GM18520 (cell line): ENCODE results near the gene FDX1.
"Not testable (repeated sequence)": the region's sequence is repeated elsewhere in the genome, so short reads cannot be mapped to it uniquely, and the experiment has no call there.

Source experiments
- ATAC-seq: cut with Tn5 transposase; IDR thresholded peaks from one replicate; pipeline ENCODE4 v1.9.1; 2021; ENCODE audit not compliant: unreplicated experiment

Gene FDX1

GRCh38 chr11:110429731-110430266, at the start of gene FDX1:
Gene FDX1, plus strand, starts transcription at chr11:110429948. Its CDS starts 173 bp downstream, at chr11:110430121.
- ATAC-seq: peak; percentile 90

GRCh38 chr11:110380836-110381622, 48.7 kb upstream of the FDX1 start:
- ATAC-seq: no peak

GRCh38 chr11:110388231-110388630, 41.5 kb upstream of the FDX1 start:
- not testable (repeated sequence) for ATAC-seq

GRCh38 chr11:110389965-110390364, 39.8 kb upstream of the FDX1 start:
- ATAC-seq: no peak

- no peak for ATAC-seq
Observed at GRCh38 chr11:110392056-110392455, 37.7 kb upstream of the FDX1 start.

GRCh38 chr11:110397668-110398286, 32.0 kb upstream of the FDX1 start:
- not testable (repeated sequence) for ATAC-seq

- ATAC-seq: not testable (repeated sequence)
Observed at GRCh38 chr11:110403585-110403984, 26.2 kb upstream of the FDX1 start.

- ATAC-seq: not testable (repeated sequence)
Observed at GRCh38 chr11:110405636-110406035, 24.1 kb upstream of the FDX1 start.

GRCh38 chr11:110407315-110407714, 22.4 kb upstream of the FDX1 start:
- no peak for ATAC-seq

GRCh38 chr11:110409174-110409573, 20.6 kb upstream of the FDX1 start:
- ATAC-seq: no peak

GRCh38 chr11:110410651-110411050, 19.1 kb upstream of the FDX1 start:
- ATAC-seq: no peak

- no peak for ATAC-seq
Observed at GRCh38 chr11:110415081-110415480, 14.7 kb upstream of the FDX1 start.

GRCh38 chr11:110421658-110422057, 8.1 kb upstream of the FDX1 start:
- ATAC-seq: not testable (repeated sequence)

- ATAC-seq: no peak
Observed at GRCh38 chr11:110422306-110422905, 7.3 kb upstream of the FDX1 start.

GRCh38 chr11:110424775-110425444, 4.8 kb upstream of the FDX1 start:
- no peak for ATAC-seq

- ATAC-seq: no peak
Observed at GRCh38 chr11:110425751-110426545, 3.8 kb upstream of the FDX1 start.

- no peak for ATAC-seq
Observed at GRCh38 chr11:110428040-110428439, 1.7 kb upstream of the FDX1 start.

- ATAC-seq: no peak
Observed at GRCh38 chr11:110428956-110429730, 605 bp upstream of the FDX1 start.

- ATAC-seq: peak; percentile 18
Observed at GRCh38 chr11:110430267-110431050, 711 bp downstream of the FDX1 start.
